ENCODE data around the gene PDE4B.

Gene PDE4B

DNA sequence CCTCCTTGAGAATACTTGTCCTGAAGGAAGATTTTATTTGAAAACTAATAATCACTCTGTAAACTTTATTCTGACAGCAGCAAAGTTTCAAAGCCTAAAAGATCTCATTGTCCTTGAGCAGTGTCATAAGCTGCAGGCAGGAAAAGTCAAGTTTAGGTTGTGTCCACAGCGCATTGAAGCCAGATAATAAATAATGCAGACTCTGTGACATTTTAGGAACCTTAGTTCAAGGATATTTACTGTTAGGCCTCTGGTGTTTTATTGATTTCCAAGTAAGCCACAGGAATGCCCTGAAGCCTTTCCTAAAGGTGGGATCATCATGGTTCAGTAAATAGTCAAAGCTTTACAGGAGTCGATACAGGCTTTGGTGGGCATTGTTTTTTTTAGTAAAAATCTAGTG lies 384.8 kb downstream of the PDE4B start:
- Histone ChIP-seq H3K9me3 (no peaks in the 10 kb centered on the region), H3K27ac (no peak overlapping the region), H3K4me3 (ENCODE audit: low read depth in 1 of 2, low read length in 1 of 2) (no peak overlapping the region), H3K27me3 (no peaks in the 10 kb centered on the region), H3K36me3 (no peaks in the 10 kb centered on the region), H3K4me1 (ENCODE audit: control insufficient read depth in 1 of 2, insufficient read depth in 1 of 2, low read depth in 1 of 2, low read length in 1 of 2) (no peaks in the 10 kb centered on the region)
- no peak for TF ChIP-seq CTCF (IDR thresholded peaks at IDR 0.05)

- no peaks in the 10 kb centered on the region for H3K27me3 ChIP-seq
- H3K27ac ChIP-seq, result no peak overlapping the region
- H3K36me3 ChIP-seq, result no peaks in the 10 kb centered on the region
- no peaks in the 10 kb centered on the region for H3K4me1 ChIP-seq (ENCODE audit: control insufficient read depth in 1 of 2, insufficient read depth in 1 of 2, low read depth in 1 of 2, low read length in 1 of 2)
- no peaks in the 10 kb centered on the region for H3K9me3 ChIP-seq
- TF ChIP-seq CTCF (IDR thresholded peaks at IDR 0.05), result no peak
- no peak overlapping the region for H3K4me3 ChIP-seq (ENCODE audit: low read depth in 1 of 2, low read length in 1 of 2)
Observed at GRCh38 chr1:66182026-66182425, 389.3 kb downstream of the PDE4B start.

GRCh38 chr1:66182551-66183178 lies 390.0 kb downstream of the PDE4B start:
- Histone ChIP-seq H3K36me3 (no peaks in the 10 kb centered on the region), H3K9me3 (no peaks in the 10 kb centered on the region), H3K4me1 (ENCODE audit: control insufficient read depth in 1 of 2, insufficient read depth in 1 of 2, low read depth in 1 of 2, low read length in 1 of 2) (no peaks in the 10 kb centered on the region), H3K27me3 (no peaks in the 10 kb centered on the region), H3K27ac (no peak overlapping the region), H3K4me3 (ENCODE audit: low read depth in 1 of 2, low read length in 1 of 2) (no peak overlapping the region)
- TF ChIP-seq CTCF (IDR thresholded peaks at IDR 0.05), result no peak

DNA sequence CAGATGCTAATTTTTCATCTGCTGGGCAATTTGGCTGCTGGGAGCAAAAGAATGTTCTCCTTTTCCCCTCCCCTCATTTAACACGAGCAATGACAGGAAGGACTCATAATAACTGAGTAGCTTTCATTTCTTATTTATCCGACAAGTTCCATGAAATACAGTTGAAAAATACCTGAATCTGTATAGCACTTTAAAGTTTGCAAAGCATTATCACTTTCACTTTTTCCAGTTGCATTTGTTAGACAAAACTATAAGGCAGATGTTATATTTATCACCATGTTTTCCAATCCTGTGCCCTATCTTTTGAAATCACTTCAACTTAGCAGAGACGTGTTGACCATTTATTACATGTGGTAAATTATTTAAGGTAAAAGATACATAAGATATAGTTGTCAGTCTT lies 390.7 kb downstream of the PDE4B start:
- Histone ChIP-seq H3K9me3 (no peaks in the 10 kb centered on the region), H3K4me3 (ENCODE audit: low read depth in 1 of 2, low read length in 1 of 2) (no peak overlapping the region), H3K4me1 (ENCODE audit: control insufficient read depth in 1 of 2, insufficient read depth in 1 of 2, low read depth in 1 of 2, low read length in 1 of 2) (no peaks in the 10 kb centered on the region), H3K27ac (no peak overlapping the region), H3K27me3 (no peaks in the 10 kb centered on the region), H3K36me3 (no peaks in the 10 kb centered on the region)
- no peak for TF ChIP-seq CTCF (IDR thresholded peaks at IDR 0.05)

DNA sequence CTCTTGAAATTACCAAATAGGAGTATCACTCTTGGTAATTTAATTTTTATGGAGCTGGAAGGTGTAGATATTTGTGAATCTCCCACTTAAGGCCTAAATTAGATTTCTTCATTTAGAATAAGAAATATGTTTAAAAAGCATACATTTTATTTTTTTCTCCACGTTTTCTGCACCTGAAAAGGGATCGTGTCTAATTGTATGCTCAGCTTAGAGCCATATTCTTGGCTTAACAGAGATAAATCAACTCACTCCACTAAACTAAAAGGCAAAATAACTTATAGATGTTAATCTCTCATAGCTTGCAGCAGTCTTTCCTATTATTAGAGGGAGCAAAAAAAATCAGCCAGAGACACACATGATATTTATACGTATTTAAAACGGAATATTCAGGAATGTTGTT lies 404.4 kb downstream of the PDE4B start:
- TF ChIP-seq CTCF (IDR thresholded peaks at IDR 0.05), result no peak
- H3K36me3 ChIP-seq, result no peaks in the 10 kb centered on the region

DNA sequence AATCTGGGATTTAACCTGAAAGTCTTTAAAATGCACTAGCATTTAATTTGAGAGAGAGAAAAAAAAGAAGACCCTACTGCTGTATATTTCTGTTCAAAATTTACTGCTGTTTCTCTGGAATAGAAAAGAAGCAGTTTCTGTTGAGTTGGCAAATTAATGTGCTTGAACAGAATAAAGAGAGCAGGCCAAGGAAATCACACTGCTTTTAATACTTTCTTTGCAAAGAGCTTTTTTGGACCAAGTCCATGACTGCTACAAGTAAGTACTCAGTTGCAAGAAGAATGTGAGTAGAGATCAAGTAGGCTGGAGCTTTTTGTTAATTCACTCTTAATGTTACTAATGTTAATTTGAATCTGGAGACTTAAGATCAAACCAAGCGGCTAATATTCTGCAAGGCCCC lies 405.1 kb downstream of the PDE4B start:
- no peaks in the 10 kb centered on the region for H3K4me1 ChIP-seq (ENCODE audit: control insufficient read depth in 1 of 2, insufficient read depth in 1 of 2, low read depth in 1 of 2, low read length in 1 of 2)
- no peak overlapping the region for H3K4me3 ChIP-seq (ENCODE audit: low read depth in 1 of 2, low read length in 1 of 2)
- no peak overlapping the region for H3K27ac ChIP-seq
- no peaks in the 10 kb centered on the region for H3K27me3 ChIP-seq
- TF ChIP-seq CTCF (IDR thresholded peaks at IDR 0.05), result no peak
- H3K9me3 ChIP-seq, result no peaks in the 10 kb centered on the region
- no peaks in the 10 kb centered on the region for H3K36me3 ChIP-seq

More for the DNA sequence above, 404.4 kb downstream of the PDE4B start:
- Histone ChIP-seq H3K4me1 (ENCODE audit: control insufficient read depth in 1 of 2, insufficient read depth in 1 of 2, low read depth in 1 of 2, low read length in 1 of 2) (no peaks in the 10 kb centered on the region), H3K27ac (no peak overlapping the region), H3K9me3 (no peaks in the 10 kb centered on the region), H3K27me3 (no peaks in the 10 kb centered on the region), H3K4me3 (ENCODE audit: low read depth in 1 of 2, low read length in 1 of 2) (no peak overlapping the region)

Measured in neutrophil (primary cell).